OCI-LY7 (cell line): ENCODE results near the gene KLHL11. TPM values are rescaled to one million over a fixed set of nuclear protein-coding genes. Genes with fewer than 3 reads are reported as not detected.

Source experiments
- BruUV-seq: library from RNA; stranded (reverse); fragments of 400-500 nt; replicated peaks from 2 replicates; lab custom pipeline; 2021; lab: Mats Ljungman, UMichigan
- CTCF ChIA-PET: fragments of 300-600 bp; sonication (Branson Sonifier 250); formaldehyde crosslinking; loops from one replicate; lab custom pipeline; 2022; ENCODE audit warnings: antibody characterized with exemption; ENCODE audit not compliant: unreplicated experiment; lab: Charles Lee
- POLR2A ChIA-PET: fragments of 300-600 bp; sonication (Branson Sonifier 250); formaldehyde crosslinking; loops from one replicate; lab custom pipeline; 2022; ENCODE audit warnings: antibody characterized with exemption; lab: Charles Lee
- DNase-seq: peaks from one replicate; pipeline ENCODE4 v3.0.0-alpha.2; 2015; ENCODE audit warnings: low spot score
- H2AFZ ChIP-seq: fragments of 200-600 bp; sonication (generic), shearing (Covaris generic); 2 replicates; pipeline ENCODE4 v1.6.1; 2014; ENCODE audit warnings: mild to moderate bottlenecking, antibody characterized with exemption, low read length, moderate library complexity
- H3K27ac ChIP-seq: fragments of 200-600 bp; sonication (generic); 2 replicates; pipeline ENCODE4 v1.5.1; 2014; ENCODE audit warnings: mixed run types, low read depth, mild to moderate bottlenecking, moderate library complexity, low read length, inconsistent platforms; ENCODE audit not compliant: poor library complexity, severe bottlenecking
- H3K36me3 ChIP-seq: fragments of 200-600 bp; sonication (generic); 2 replicates; pipeline ENCODE4 v1.6.1; 2014; ENCODE audit warnings: mild to moderate bottlenecking, antibody characterized with exemption, low read length, moderate library complexity, mixed read lengths; ENCODE audit not compliant: insufficient read depth
- H3K4me1 ChIP-seq: fragments of 200-600 bp; sonication (generic); 2 replicates; pipeline ENCODE4 v1.5.1; 2014; ENCODE audit warnings: mild to moderate bottlenecking, low read length; ENCODE audit not compliant: insufficient read depth, poor library complexity, severe bottlenecking
- H3K4me2 ChIP-seq: fragments of 200-600 bp; sonication (generic); 2 replicates; pipeline ENCODE4 v1.6.1; 2014; ENCODE audit warnings: mild to moderate bottlenecking, low read length
- H3K4me3 ChIP-seq: fragments of 200-600 bp; sonication (generic); 2 replicates; pipeline ENCODE4 v1.5.1; 2014; ENCODE audit warnings: mild to moderate bottlenecking, low read depth, low read length; ENCODE audit not compliant: poor library complexity, severe bottlenecking
- H3K79me2 ChIP-seq: fragments of 200-600 bp; sonication (generic); 2 replicates; pipeline ENCODE4 v1.6.1; 2016; ENCODE audit warnings: low read depth, mild to moderate bottlenecking, low read length, moderate library complexity, mixed read lengths; ENCODE audit not compliant: insufficient read depth
- H3K9me2 ChIP-seq: fragments of 200-600 bp; sonication (generic); 2 replicates; pipeline ENCODE4 v1.6.1; 2016; ENCODE audit warnings: mild to moderate bottlenecking, low read length, mixed read lengths; ENCODE audit not compliant: insufficient read depth
- H3K9me3 ChIP-seq: fragments of 200-600 bp; sonication (generic); 2 replicates; pipeline ENCODE4 v1.6.1; 2014; ENCODE audit warnings: mild to moderate bottlenecking, mixed run types, low read length, mixed read lengths
- H4K20me1 ChIP-seq: fragments of 200-600 bp; sonication (generic); 2 replicates; pipeline ENCODE4 v1.6.1; 2014; ENCODE audit warnings: mild to moderate bottlenecking, antibody characterized with exemption, low read length, moderate library complexity, mixed read lengths; ENCODE audit not compliant: insufficient read depth
- EZH2phosphoT487 ChIP-seq: fragments of 200-600 bp; sonication (generic); IDR thresholded peaks from 2 replicates; pipeline ENCODE4 v1.6.1; 2018; ENCODE audit warnings: low read depth, borderline replicate concordance, mild to moderate bottlenecking, mixed run types, antibody characterized with exemption, low read length, moderate library complexity, mixed read lengths
- intact Hi-C: fragments of 100-400 bp; cut with micrococcal nuclease; formaldehyde crosslinking; loops from one replicate; pipeline ENCODE4 v1.10.0; 2022; ENCODE audit not compliant: unreplicated experiment
- total RNA-seq, 2 experiments: library from RNA; depleted of rRNA in 1 of 2; stranded (reverse); fragments of >200 nt in 1 of 2; shearing (Covaris generic) in 1 of 2; gene quantifications; 2 replicates each; pipeline ENCODE4 v1.2.3, GENCODE V29; 2014 to 2022
- TF ChIP-seq, protein P1 (sequence below): fragments of 200-600 bp; sonication (generic); conservative IDR thresholded peaks from 2 replicates; pipeline ENCODE4 v1.5.1; 2014; ENCODE audit warnings: mild to moderate bottlenecking, antibody characterized with exemption, low read length, moderate library complexity, mixed read lengths

KLHL11 gene
- total RNA-seq, 2 experiments from 2014 or later, result 20.9 to 35.4 TPM

DNA sequence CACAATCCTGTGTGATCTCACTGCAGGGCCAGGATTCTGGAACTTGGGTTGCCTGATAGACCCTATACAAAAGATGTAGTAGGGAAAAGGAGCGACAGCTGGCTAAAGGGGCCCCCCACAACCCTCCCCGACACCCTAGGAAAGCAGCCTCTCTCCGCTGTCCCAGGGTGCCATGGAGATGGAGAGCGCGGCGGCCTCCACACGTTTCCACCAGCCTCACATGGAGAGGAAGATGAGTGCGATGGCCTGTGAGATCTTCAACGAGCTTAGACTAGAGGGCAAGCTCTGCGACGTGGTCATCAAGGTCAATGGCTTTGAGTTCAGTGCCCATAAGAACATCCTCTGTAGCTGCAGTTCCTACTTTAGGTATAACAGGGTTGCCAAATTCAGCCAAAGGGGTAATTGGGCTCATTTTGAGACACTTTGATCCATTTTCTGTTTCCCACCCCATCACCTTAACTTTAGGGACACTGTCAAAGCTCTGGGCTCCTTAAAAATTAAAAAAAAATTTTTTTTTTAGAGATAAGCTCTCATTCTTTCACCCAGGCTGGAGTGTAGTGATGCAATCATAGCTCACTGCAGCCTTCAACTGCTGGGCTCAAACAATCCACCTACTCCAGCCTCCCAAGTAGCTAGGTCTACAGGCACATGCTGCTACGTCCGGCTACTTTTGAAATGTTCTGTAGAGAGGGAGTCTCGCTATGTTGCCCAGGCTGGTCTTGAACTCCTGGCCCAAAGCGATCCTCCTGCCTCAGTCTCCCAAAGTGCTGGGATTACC lies 27.3 kb downstream of the KLHL11 start, which contains the start of gene KLHL10:
Gene KLHL10 (plus strand): TSS at position 65 of the 778 bp plus-strand sequence. CDS start 108 bp downstream, at position 173.
- BruUV-seq, result no TSS peak
- Histone ChIP-seq H3K27ac (no peak within 1 kb of the TSS), H3K36me3 (no peaks in the 10 kb centered on the region), H3K4me1 (no peaks in the 10 kb centered on the region), H3K79me2 (no peaks in the 10 kb centered on the region), H3K9me2 (no peaks in the 10 kb centered on the region), H4K20me1 (no peaks in the 10 kb centered on the region), H3K4me3 (no peak within 1 kb of the TSS), H3K9me3 (no peaks in the 10 kb centered on the region), H2AFZ (no peak within 1 kb of the TSS), H3K4me2 (no peak within 1 kb of the TSS; the same call in 1 of the 2 replicates)
- POLR2A ChIA-PET, result interaction anchor here (0.6 to 0.7 kb wide), 3 partner anchors 16 to 296 kb away, joined by 3 to 5 read pairs (median 4); partner anchors contain the start of gene KLHL11
- CTCF ChIA-PET, result no interaction called here
- no peak for TF ChIP-seq EZH2phosphoT487
- TF ChIP-seq, protein P1, sequence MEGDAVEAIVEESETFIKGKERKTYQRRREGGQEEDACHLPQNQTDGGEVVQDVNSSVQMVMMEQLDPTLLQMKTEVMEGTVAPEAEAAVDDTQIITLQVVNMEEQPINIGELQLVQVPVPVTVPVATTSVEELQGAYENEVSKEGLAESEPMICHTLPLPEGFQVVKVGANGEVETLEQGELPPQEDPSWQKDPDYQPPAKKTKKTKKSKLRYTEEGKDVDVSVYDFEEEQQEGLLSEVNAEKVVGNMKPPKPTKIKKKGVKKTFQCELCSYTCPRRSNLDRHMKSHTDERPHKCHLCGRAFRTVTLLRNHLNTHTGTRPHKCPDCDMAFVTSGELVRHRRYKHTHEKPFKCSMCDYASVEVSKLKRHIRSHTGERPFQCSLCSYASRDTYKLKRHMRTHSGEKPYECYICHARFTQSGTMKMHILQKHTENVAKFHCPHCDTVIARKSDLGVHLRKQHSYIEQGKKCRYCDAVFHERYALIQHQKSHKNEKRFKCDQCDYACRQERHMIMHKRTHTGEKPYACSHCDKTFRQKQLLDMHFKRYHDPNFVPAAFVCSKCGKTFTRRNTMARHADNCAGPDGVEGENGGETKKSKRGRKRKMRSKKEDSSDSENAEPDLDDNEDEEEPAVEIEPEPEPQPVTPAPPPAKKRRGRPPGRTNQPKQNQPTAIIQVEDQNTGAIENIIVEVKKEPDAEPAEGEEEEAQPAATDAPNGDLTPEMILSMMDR, result no peak
- intact Hi-C loops, result no loop called here
- DNase-seq, result no peak

DNA sequence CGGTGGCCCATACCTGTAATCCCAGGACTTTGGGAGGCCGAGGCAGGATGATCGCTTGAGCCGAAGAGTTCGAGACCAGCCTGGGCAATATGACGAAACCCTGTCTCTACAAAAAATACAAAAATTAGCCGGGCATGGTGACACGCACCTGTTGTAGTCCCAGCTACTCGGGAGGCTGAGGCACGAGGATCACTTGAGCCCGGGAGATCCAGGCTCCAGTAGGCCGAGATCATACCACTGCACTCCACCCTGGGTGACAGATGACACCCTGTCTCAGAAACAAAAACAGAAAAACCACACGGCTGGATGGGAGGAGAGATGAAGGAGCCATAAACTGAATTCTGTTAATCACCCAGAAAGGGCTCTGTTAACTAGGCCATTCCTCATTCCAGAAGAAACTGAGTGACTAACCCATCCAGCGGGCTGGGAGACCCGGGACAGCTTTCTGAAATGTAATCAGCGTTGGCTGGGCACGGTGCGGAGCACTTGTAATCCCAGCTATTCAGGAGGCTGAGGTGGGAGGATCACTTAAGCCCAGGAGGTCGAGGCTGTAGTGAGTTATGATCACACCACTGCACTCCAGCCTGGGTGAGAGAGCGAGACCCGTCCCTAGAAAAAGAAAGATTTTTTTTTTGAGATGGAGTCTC lies 28.6 kb downstream of the KLHL11 start:
- TF ChIP-seq, protein P1, result no peak
- no peak for TF ChIP-seq EZH2phosphoT487
- DNase-seq, result no peak

More for the DNA sequence above, 28.6 kb downstream of the KLHL11 start:
- ChIA-PET POLR2A (no interaction called here), CTCF (no interaction called here)
- Histone ChIP-seq H3K36me3 (no peaks in the 10 kb centered on the region), H3K79me2 (no peaks in the 10 kb centered on the region), H3K4me3 (no peak overlapping the region), H3K9me2 (no peaks in the 10 kb centered on the region), H2AFZ (no peak overlapping the region), H3K27ac (no peak overlapping the region), H3K4me2 (peak overlapping the region; percentile 29; the same call in 1 of the 2 replicates), H3K4me1 (no peaks in the 10 kb centered on the region), H3K9me3 (no peaks in the 10 kb centered on the region), H4K20me1 (no peaks in the 10 kb centered on the region)
- intact Hi-C loops, result no loop called here
- BruUV-seq, result no TSS peak
